GM21367 (cell line): ENCODE results near the gene SYNDIG1.

Experiments
- ATAC-seq: cut with Tn5 transposase; IDR thresholded peaks from one replicate; pipeline ENCODE4 v1.9.1; 2021; ENCODE audit not compliant: unreplicated experiment

SYNDIG1 gene

DNA sequence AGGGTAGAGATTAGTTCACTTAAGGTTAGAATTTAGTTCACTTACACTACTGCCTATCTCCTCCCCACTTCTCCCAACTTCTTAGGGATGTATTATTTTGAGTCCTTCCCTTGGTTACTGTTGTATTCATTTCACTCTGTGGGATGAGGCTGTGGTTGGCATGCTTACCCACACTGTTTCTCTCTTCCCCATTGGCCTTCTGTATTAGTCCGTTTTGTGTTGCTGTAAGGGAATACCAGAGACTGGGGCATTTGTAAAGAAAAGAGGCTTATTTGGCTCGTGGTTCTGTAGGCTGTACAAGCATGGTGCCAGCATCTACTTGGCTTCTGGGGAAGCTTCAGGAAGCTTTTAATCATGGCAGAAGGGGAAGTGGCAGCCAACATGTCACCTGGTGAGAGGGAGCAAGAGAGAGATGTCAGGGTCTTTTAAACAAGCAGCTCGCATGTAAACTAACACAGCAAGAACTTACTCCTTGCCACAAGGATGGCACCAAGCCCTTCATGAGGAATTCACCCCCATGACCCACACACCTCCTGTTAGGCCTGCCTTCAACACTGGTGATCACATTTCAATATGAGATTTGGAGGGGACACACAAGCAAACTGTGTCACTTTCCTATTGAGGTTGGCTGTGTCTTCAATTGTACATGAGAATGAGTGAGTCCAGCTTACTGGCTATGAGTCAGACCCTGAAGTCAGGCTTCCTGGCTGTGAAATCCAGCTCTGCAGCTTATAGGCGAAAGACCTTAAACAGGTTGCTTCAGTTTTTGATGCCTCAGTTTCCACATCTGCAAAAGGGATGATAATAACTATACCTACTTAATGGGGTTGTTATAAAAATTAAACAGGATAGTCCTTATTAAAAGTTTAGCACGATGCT is 53.3 kb downstream of the SYNDIG1 start:
- ATAC-seq: no peak

DNA sequence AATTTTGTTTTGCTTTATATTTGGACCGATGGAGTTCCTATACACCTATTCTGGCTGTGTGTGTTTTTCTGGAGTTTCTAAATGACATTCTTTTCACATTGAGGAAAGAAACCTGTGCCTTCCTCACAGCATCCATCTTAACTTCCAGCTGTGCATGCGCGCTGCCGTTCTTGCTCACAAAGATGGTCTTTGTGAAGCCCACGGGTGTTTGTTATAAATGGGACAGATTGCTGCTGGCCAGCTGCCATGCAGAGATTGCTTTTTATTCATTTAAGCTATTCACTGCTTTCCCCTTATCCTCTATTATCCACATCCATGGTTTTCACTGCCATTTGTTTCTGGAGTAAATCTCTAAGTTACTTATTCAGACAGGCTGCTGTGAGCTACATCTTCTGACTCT is 54.2 kb downstream of the SYNDIG1 start:
- no peak for ATAC-seq

DNA sequence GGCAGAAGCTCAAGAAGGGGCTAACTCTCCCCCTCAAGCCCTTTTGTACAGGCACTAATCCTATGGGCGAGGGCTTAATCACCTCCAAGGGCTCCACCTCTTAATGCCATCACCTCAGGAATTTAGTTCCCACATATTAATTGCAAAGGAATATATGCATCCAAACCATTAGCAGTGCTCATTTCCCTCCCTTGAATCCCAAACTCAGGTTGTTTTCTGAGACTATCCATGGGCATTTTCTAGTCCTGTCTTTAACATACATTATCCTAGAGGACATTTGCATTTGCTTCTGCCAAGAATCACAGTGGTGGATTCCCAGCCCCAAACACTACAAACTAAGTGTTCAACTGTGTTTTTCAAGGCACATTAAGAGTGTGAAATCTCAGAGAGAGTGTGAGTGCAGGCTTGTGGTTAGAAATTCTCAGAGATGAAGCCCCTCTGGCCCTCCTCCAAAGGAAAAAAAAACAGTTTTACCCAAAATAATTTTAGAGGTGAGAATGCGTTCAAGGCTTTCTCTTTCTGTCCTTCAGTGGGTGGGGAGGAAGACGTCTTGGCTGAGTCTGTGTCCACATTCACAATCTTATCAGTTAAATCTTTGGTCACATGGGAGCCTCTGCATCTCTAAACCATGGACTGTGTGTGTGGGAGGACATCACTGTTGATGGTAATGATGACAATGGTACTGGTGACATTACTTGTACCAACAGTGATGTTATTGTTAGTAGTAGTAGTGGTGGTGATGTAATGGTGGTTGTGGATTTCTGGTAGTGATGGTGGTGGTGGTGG is 59.3 kb downstream of the SYNDIG1 start:
- ATAC-seq: no peak

DNA sequence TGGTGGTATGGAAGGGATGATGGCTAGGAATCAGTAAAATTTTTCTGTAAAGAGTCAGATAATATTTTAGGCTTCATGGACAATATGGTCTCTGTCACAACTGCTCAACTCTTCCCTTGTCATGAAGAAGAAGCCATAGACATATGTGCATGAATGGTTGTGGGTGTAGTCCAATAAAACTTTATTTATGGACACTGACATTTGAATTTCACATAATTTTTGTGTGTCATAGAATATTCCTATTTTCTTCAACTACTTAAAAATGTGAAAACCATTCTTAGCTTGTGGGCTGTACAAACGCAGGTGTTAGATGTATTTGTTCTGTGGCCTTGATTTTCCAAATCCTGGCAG is 59.9 kb downstream of the SYNDIG1 start:
- ATAC-seq: no peak

DNA sequence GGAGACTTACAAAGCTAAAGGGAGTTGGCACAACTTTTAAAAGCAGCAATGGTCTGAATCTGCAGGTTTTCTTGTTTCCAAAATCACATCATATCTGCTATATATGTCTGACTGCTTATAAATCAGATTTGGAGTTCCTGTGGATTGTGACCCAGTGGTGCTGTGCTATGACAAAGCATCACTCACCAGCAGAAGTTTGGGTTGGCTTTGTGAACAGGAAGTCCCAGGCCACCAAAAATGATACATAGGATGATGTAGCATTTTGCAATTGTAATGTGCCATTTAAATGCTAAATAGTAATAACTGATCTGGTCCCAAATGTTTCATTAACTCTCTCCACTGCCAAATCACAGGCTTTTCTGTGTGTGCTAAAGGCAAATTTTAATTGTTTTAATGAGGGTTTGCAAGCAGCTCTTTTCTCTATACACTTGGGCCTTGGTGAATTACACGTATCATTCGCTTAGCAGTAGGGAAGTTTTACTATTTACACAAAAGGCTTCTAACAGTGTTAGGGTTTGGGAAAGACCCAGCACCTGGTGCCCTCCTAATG is 60.8 kb downstream of the SYNDIG1 start:
- no peak for ATAC-seq

DNA sequence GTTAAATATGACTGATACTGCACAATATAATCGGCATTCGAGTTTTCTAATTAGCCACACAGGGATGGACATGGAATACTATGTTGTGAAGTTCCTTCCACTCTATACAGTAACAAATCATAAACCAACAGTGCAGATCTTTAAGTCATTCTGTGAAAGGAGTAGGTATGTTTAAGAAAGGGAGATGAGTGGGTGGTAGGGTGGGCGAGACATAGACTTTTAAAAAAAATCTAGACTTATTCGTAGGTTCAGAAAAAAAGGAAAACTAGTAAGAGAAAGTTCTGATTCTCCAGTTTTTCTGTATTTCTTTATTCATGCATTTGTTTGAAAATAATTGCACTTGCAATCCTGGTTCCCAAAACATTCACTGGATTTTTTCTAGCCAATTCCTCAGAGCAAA is 61.8 kb downstream of the SYNDIG1 start:
- no peak for ATAC-seq

DNA sequence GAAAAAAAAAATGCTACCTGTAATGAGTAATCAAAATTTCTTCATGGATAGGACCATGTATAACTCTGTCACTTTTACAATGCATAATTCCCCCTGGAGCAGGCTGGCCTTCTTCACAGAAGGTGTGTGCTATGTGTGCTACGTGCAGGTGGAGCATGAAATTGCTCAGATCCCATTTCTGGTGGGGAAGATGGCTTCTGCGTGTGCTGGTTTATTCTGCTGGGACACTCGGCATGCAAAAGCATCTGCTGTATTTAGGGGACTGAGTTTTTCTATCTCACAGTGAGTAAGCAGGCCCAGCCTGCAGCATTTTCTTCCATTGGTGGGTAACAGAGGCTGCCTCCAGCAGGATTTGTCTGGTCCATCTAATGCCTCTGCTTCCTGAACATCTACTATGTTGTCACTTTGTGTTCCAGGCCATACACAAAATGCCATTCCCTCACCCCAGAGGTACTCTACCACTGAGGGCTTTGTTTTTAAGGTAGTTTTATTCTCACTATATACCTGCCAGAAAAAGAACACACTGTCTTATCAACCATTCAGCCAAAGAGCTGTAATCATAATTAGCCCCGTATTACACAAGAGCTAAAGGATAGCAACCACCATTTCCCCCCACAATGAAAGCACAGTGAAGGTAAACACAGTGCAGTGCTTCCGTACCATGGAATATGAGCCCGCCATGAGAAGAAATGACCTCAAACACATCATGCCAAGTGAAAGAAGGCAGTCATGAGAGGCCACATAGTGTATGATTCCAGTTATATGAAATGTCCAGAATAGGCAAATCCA is 62.4 kb downstream of the SYNDIG1 start:
- ATAC-seq: no peak

DNA sequence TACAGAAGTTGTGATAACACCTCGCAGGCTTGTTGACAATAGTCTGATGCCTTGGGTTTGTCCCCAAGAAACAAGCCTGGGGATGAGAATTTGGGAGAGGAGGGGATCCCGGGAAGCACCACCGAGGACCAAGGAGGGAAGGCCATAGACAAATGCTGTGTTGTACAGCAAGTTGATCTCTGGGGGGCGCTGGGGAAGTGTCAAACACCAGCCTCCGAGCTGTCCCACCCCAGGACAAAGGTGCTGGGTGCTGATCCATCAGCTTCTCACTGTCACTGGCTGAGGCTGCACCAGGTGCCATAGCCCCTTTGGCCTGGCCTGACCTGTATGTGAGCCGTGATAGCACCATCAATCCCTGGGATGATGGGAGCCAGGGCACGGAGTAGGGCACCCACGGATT is 64.0 kb downstream of the SYNDIG1 start:
- ATAC-seq: no peak

DNA sequence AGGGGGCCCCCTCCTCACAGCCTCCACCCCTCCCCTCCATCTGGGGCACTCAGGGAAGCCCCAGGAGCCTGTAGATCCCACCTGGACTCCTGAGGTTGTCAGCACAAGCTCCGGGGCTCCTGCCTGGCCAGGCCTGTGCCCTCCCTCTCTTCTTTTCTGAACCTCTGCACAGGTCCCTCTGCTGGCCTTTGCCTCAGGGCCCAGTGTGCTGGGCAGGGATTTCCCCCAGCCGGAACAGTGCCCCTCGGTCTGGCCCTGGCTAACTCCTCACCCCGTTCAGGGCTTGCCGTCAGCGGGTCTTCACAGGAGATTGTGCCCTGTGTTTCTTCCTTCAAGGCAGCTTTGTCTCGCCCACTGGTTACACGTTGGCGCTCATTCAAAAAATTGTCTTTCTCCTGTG is 64.9 kb downstream of the SYNDIG1 start:
- ATAC-seq: no peak

DNA sequence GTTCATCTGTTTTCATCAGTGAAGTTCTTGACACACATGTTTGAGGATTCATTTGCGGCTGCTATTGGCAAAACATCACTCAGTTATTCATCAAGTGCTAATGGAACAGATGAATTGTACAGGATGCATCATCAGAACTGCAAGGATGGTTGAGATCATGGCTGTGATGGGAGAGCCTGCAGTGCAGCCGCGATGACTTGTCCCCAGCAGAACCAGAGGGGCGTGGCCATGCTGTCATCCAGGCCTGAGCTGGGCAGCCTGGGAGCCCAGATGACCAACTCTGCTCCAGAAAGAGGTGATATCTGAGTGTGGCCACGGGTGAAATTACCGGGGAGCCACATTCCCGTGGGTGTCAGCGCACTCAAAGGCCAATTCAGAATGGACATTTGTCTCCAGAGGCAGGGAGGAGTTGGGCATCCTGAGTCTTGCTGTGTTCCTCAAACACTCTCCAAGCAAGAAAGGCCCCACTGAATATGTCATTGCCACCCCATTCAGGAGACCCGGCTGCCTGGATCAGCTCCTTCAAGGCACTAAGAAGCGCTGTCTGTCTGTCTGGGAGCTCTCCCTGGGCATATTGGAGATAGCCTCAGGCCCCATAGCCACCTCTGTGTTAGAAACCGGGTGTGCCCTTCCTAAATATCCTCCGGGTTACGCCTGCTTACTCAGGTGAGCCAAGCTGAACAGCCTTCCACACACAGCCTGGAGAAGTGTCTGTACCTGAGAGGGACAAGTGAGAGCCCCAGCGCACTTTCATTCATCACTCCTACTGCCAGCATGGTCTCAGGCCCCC is 66.7 kb downstream of the SYNDIG1 start:
- ATAC-seq: no peak

DNA sequence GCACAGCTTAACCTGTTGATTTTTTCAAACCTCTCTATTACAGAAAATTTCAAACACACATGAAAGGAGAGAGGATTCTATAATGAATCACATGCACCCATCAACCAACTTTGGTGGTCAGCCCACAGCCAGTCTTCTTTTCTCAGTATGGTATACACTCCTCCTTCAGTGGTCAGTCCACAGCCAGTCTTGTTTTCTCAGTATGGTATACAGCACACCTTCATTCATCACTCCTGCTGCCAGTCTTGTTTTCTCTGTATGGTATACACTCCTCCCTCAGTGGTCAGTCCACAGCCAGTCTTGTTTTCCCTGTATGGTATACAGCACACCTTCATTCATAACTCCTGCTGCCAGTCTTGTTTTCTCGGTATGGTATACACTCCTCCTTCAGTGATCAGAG is 67.8 kb downstream of the SYNDIG1 start:
- no peak for ATAC-seq

DNA sequence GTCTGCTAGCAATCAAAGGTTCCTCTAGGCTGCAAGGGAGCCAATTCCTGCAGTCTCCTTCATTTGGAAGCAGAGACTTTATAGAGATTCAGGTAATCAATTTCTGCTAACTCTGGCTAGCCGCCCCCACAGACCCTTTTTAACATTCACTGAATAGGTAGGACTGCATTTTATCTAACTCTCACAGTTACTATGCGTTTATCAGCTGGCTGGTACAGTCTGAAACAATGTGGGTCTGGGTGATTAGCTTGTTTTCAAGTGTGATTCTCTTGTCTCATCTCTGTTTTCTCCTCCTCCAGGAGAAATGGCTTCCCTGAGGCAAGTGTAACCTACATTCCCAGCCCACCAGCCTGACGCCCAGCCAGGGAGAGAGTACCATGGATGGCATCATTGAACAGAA is 73.3 kb downstream of the SYNDIG1 start:
- no peak for ATAC-seq

DNA sequence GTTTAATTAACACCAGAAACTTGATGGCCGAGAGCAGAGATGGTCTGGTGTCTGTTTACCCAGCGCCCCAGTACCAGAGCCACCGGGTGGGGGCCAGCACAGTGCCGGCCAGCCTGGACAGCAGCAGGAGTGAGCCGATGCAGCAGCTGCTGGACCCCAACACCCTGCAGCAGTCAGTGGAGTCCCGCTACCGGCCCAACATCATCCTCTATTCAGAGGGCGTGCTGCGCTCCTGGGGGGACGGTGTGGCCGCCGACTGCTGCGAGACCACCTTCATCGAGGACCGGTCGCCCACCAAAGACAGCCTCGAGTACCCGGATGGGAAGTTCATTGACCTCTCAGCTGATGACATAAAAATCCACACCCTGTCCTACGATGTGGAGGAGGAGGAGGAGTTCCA is 73.7 kb downstream of the SYNDIG1 start:
- ATAC-seq: no peak

DNA sequence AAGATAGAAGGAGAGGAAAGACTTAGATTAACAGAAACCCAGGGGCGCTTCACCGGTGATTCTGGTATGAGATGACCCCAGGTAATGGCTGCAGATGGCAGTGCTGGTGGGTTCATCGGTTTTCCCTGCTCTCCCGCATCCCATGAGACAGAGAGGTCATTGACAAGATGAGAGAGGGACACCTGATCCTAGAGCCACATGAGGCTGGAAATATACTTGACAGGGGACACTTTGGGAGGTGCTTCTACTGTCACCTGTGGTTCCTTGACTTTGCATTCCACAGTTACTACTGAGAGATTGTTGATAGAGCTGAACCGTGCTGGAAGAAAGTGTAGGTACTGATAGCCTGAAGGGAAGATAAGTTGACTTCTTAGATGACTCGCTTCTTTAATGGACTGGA is 74.3 kb downstream of the SYNDIG1 start:
- ATAC-seq: no peak

DNA sequence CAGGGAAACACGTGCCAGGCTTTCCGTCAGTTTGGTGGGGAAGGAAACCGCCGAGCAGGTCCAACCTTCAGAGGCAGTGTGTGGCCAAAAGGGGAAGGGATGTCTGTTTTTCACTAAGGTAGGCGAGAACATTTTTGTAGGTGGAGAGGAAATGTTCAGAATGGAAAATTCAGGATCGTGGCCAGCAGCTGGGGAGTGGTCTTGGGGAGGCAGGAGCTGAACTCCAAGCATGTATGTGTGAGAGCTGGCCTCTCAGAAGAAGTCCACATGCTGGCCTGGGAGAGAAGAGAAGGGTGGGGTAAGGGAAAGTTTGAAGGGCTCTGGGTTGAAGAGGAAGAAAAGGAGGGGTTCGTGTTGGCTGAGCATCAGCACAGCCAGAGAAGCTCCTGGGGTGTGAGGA is 74.9 kb downstream of the SYNDIG1 start:
- ATAC-seq: no peak

DNA sequence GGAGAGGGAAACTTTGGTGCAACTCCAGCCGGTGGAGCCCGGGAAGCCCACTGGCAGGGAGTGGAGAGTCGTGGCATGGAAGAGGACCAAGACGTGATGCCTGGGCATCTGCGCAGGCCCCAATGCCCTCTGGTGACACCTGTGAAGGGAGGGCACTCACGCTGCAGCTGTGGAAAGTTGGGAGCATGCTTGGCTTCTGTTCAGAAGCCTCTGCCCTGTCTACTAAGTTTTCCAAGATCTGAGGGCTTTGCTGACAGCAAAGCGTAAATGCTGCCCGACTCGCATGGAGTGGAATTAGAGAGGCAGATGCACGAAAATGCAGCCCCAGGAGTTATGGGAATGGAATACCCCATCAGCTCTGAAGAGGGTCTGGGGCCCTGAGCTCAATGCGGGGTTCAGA is 75.7 kb downstream of the SYNDIG1 start:
- no peak for ATAC-seq

DNA sequence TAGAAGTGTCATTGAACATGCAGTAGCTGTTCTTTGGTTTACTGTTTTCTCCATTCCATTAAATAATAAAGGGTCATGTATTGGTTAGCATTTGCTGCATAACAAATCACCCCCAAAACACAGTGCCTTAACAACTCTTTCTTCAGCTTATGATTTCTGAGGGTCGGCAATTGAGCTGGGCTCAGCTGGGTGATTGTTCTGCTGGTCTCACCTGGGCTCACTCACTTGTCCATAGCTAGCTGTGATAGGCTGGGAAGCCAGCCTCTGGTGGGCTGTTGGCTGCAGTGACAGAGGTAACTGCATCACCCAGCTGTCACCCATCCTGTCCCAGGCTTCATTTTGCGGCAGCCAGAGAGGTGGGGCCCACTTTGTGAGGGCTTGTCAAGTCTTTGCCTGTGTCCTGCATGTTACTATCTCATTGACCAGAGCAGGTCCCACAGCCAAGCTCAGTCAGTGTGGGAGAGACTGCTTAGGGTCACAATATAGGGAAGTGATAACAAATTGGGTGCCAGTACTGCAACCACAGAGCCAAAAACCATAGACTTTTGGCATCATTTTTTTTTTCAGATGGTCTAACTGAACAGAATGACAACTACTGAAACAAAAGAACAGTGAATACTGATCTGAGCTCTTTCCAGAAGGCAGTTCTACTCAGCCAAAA is 76.9 kb downstream of the SYNDIG1 start:
- ATAC-seq: no peak

DNA sequence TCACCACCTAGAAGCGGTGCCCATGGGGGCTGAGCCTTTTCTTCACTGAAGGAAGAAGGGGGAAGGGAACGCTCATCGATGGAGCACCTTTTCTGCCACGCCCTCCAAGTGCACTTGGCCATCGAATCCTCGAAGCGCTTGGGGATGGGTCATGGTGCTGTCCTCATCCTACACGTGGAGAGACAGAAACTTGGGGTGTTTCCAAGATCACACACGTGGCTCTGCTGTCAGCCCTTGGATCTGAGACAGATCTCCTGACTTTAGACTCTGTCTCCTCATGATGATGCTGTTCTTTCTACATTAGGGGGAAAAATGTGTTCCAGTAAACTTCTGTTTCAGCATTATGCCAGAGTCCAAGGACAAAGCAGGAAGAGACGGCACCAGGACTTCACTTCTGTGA is 78.5 kb downstream of the SYNDIG1 start:
- no peak for ATAC-seq

DNA sequence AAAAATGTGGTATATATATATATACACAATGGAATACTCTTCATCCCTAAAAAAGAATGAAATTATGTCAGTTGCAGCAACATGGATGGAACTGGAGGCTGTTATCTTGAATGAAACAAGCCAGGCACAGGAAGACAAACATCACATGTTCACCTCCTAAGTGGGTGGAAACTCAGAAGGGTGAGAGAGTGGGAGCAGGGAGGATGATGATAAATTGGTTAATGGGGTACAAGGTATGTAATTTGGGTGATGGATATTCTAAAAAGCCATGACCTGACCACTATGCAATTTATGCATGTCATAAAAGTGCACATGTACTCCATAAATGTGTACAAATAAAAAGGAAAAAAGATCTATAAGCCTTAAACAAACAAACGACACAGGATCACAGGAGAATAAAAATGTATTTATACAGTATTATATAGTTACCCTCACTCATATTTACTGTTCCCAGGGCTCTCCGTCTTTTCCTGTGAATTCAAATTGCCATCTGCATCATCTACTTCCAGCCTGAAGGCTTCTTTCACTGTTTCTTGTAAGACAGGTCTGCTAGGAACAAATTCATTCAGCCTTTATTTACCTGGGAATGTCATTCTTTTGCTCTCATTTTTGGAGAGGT is 89.8 kb downstream of the SYNDIG1 start:
- ATAC-seq: no peak
